Fibroblast of villous mesenchyme (primary cell): ENCODE data around the gene ZNF652. TPM values are rescaled to one million over a fixed set of nuclear protein-coding genes. Genes with fewer than 3 reads are reported as not detected.

ENCODE experiments used
- DNase-seq: peaks from one replicate; pipeline ENCODE4 v3.0.0-alpha.2; 2010; ENCODE audit warnings: low read depth
- H3K4me3 ChIP-seq: 2 replicates; pipeline ENCODE4 v1.5.1; 2011; ENCODE audit warnings: low read depth, mild to moderate bottlenecking, low read length
- total RNA-seq: library from RNA; depleted of rRNA; stranded (reverse); fragments of >200 nt; gene quantifications from 2 replicates; pipeline ENCODE4 v1.2.3, GENCODE V29; 2012
- TF ChIP-seq, protein P1 (sequence below): IDR thresholded peaks from 2 replicates; pipeline ENCODE4 v1.5.1; 2012; ENCODE audit warnings: low read depth, mild to moderate bottlenecking, low read length; ENCODE audit not compliant: insufficient read depth

Gene ZNF652
- total RNA-seq, 1 donor = 24.6 TPM

DNA sequence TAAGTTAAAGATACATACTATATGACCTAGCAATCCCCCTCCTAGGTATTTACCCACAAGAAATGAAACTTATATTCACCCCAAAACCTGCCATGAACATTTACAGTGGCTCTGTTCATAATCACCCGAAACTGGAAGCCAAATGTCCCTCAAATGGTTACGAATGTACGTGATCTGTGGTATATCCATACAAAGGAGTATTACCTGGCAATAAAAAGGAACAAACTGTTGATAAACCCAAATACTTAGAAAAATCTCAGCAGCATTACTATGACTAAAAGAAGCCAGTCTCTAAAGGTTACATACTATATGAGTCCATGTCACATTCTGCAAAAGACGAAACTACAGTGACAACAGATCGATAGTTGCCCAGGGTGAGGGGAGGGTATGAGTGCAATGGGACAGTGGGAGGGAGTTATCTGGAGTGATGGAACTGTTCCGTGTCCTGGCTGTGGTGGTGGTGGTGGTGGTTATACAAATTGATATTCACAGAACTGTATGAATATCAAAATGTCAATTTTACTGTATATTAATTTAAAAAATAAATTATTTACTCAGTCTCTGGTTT lies 9.4 kb downstream of the ZNF652 start:
- TF ChIP-seq, protein P1, sequence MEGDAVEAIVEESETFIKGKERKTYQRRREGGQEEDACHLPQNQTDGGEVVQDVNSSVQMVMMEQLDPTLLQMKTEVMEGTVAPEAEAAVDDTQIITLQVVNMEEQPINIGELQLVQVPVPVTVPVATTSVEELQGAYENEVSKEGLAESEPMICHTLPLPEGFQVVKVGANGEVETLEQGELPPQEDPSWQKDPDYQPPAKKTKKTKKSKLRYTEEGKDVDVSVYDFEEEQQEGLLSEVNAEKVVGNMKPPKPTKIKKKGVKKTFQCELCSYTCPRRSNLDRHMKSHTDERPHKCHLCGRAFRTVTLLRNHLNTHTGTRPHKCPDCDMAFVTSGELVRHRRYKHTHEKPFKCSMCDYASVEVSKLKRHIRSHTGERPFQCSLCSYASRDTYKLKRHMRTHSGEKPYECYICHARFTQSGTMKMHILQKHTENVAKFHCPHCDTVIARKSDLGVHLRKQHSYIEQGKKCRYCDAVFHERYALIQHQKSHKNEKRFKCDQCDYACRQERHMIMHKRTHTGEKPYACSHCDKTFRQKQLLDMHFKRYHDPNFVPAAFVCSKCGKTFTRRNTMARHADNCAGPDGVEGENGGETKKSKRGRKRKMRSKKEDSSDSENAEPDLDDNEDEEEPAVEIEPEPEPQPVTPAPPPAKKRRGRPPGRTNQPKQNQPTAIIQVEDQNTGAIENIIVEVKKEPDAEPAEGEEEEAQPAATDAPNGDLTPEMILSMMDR = no peak
- H3K4me3 ChIP-seq = no peak overlapping the region
- DNase-seq = no peak

- H3K4me3 ChIP-seq = no peak overlapping the region
- no peak for DNase-seq
- TF ChIP-seq, protein P1 = no peak
Observed at GRCh38 chr17:49351572-49352140, 10.4 kb downstream of the ZNF652 start.

DNA sequence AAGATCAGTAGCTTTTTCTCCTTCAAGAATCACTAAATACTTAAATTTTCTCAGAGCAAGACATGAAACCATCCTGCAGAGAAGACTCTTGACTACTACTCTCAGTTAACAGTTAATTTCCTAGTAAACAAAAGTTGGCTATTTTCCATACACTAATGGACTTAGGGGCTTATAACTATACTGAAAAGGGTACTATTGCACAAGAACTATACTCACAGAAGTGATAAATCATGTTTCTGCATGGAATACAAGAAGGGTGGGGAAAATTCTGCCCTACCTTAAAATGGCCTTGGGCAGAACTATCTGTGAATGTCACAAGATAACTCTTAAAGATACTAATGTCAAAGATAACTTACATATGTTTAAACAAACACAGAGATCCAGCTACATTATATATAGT lies 12.5 kb downstream of the ZNF652 start:
- no peak for DNase-seq
- TF ChIP-seq, protein P1 = no peak
- no peak overlapping the region for H3K4me3 ChIP-seq

DNA sequence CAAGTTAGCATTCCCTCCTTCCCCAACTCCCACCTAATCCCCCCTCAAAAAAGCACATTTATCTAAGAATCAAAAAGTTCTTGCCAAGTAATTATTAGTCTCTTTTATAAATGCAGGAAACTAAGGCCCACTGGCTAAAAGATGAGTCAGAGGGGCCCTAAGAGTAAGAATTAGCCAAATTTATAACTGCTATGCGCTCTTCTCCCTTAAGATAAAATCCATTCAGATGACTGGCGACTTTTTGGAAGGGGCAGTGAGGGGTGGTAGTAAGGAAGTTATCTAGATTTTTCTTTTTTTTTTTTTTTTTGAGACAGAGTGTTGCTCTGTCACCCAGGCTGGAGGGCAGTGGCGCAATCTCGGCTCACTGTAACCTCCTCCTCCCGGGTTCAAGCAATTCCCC lies 17.1 kb downstream of the ZNF652 start:
- TF ChIP-seq, protein P1 = no peak
- no peak for DNase-seq
- H3K4me3 ChIP-seq = no peak overlapping the region

- no peak overlapping the region for H3K4me3 ChIP-seq
- TF ChIP-seq, protein P1 = no peak
Observed at GRCh38 chr17:49343273-49343672, 18.8 kb downstream of the ZNF652 start.

GRCh38 chr17:49342575-49342936 lies 19.5 kb downstream of the ZNF652 start:
- H3K4me3 ChIP-seq = peak overlapping the region; percentile 21
- TF ChIP-seq, protein P1 = no peak
- peak; percentile 40 for DNase-seq

More at GRCh38 chr17:49343273-49343672, 18.8 kb downstream of the ZNF652 start:
- DNase-seq = no peak

- DNase-seq = no peak
- no peak overlapping the region for H3K4me3 ChIP-seq
- TF ChIP-seq, protein P1 = no peak
Observed at GRCh38 chr17:49341356-49341755, 20.7 kb downstream of the ZNF652 start.
